AG04450 (cell line): ENCODE results near the gene ARPC1A. TPM values are rescaled to one million over a fixed set of nuclear protein-coding genes. Genes with fewer than 3 reads are reported as not detected.

Source experiments
- CTCF ChIA-PET: fragments of 300-600, 350-600 bp; formaldehyde crosslinking; extraction: SDS; loops from one replicate; lab custom pipeline; 2022; ENCODE audit warnings: antibody characterized with exemption, inconsistent platforms; lab: Charles Lee
- POLR2A ChIA-PET: fragments of 350-600 bp; formaldehyde crosslinking; extraction: SDS; loops from one replicate; lab custom pipeline; 2021; ENCODE audit warnings: antibody characterized with exemption, inconsistent platforms; lab: Yijun Ruan, JAX
- DNase-seq: peaks from one replicate; pipeline ENCODE4 v3.0.0-alpha.2; 2011; ENCODE audit warnings: low read depth, low spot score
- H3K27ac ChIP-seq: one replicate; pipeline ENCODE4 v1.5.1; 2012; ENCODE audit warnings: low read depth, low read length, control low read depth
- H3K27me3 ChIP-seq: one replicate; pipeline ENCODE4 v1.6.0; 2012; ENCODE audit warnings: low read length; ENCODE audit not compliant: control insufficient read depth, insufficient read depth
- H3K4me3 ChIP-seq: 2 replicates; pipeline ENCODE4 v1.5.1; 2011; ENCODE audit warnings: mild to moderate bottlenecking, low read depth, low read length, control low read depth
- H3K9me3 ChIP-seq: 2 replicates; pipeline ENCODE4 v1.5.1; 2012; ENCODE audit warnings: low read length; ENCODE audit not compliant: control insufficient read depth, insufficient read depth
- CTCF ChIP-seq: IDR thresholded peaks from 2 replicates; pipeline ENCODE4 v1.5.1; 2011; ENCODE audit warnings: low read depth, low read length, control low read depth, inconsistent platforms
- polyA plus RNA-seq: library from polyadenylated mRNA; depleted of rRNA; stranded (reverse); fragments of >200 nt; gene quantifications from 2 replicates; pipeline ENCODE4 v1.2.3, GENCODE V29; 2011

The ARPC1A gene
- polyA plus RNA-seq, 1 experiment, result 259 TPM

GRCh38 chr7:99408379-99409191 lies 82.9 kb downstream of the ARPC1A start, which contains the start of the genes BUD31 and PDAP1:
TSS of gene BUD31 (plus strand) at chr7:99408969. CDS start at chr7:99411093, 2,124 bp downstream.
TSS of gene PDAP1 (minus strand) at chr7:99408597. CDS start at chr7:99408548, 49 bp downstream.
- Histone ChIP-seq H3K27ac (peak within 1 kb of the TSS; percentile 99), H3K4me3 (peak within 1 kb of the TSS; percentile 99), H3K9me3 (no peaks in the 10 kb centered on the region), H3K27me3 (no peaks in the 10 kb centered on the region)
- ChIA-PET CTCF (interaction anchor here (1.1 kb wide), 1 partner anchor 8 kb away, joined by 3 read pairs; no protein-coding TSS in a partner anchor), POLR2A (interaction anchor here (0.6 to 1.9 kb wide), 16 partner anchors 8 to 430 kb away, joined by 3 to 12 read pairs (median 5); partner anchors contain the start of genes ARPC1A, CPSF4, PTCD1 and ZNF789)
- peak; percentile 88 for DNase-seq
- TF ChIP-seq CTCF, result no peak

GRCh38 chr7:99409192-99409572 lies 83.5 kb downstream of the ARPC1A start:
- ChIA-PET CTCF (no interaction called here), POLR2A (interaction anchor here (0.6 to 1.9 kb wide), 15 partner anchors 9 to 306 kb away, joined by 3 to 12 read pairs (median 5); partner anchors contain the start of genes ARPC1A, CPSF4, PTCD1 and ZNF789)
- Histone ChIP-seq H3K27ac (peak overlapping the region; percentile 99), H3K9me3 (no peaks in the 10 kb centered on the region), H3K27me3 (no peaks in the 10 kb centered on the region), H3K4me3 (peak overlapping the region; percentile 99)
- TF ChIP-seq CTCF, result no peak
- no peak for DNase-seq

GRCh38 chr7:99409806-99410205 lies 84.1 kb downstream of the ARPC1A start:
- H3K9me3 ChIP-seq, result no peaks in the 10 kb centered on the region
- ChIA-PET POLR2A (interaction anchor here (0.6 to 1.6 kb wide), 3 partner anchors 9 to 80 kb away, joined by 3 to 4 read pairs (median 3); no protein-coding TSS in a partner anchor), CTCF (no interaction called here)
- H3K27me3 ChIP-seq, result no peaks in the 10 kb centered on the region
- no peak for TF ChIP-seq CTCF
- H3K4me3 ChIP-seq, result peak overlapping the region; percentile 99
- no peak overlapping the region for H3K27ac ChIP-seq
- no peak for DNase-seq

- Histone ChIP-seq H3K9me3 (no peaks in the 10 kb centered on the region), H3K4me3 (no peak overlapping the region), H3K27ac (no peak overlapping the region), H3K27me3 (no peaks in the 10 kb centered on the region)
- no peak for TF ChIP-seq CTCF
- no peak for DNase-seq
- POLR2A ChIA-PET, result no interaction called here
- CTCF ChIA-PET, result no interaction called here
Observed at GRCh38 chr7:99410635-99411034, 84.9 kb downstream of the ARPC1A start.
